ENCODE measurements around the gene R3HCC1L. TPM values are rescaled to one million over a fixed set of nuclear protein-coding genes. Genes with fewer than 3 reads are reported as not detected.

R3HCC1L gene
- total RNA-seq: 1 to 10 TPM; 4.7 to 8.6 (median 5.2) TPM
- 1 to 10 TPM; 4.0 to 7.9 TPM for polyA plus RNA-seq
- long read RNA-seq, donor 1, partial matches to known transcripts: 2 of 8 reads
- long read RNA-seq, donor 1, other reads (novel, unspliced or antisense): 6 of 8 reads
- long read RNA-seq, donor 2, partial matches to known transcripts: 5 of 10 reads
- long read RNA-seq, donor 2, other reads (novel, unspliced or antisense): 5 of 10 reads
- long read RNA-seq, donor 3, partial matches to known transcripts: 0 of 7 reads
- long read RNA-seq, donor 3, other reads (novel, unspliced or antisense): 7 of 7 reads

- no peaks in the 10 kb centered on the region for H3K27me3 ChIP-seq
- peak; percentile 90 to 95 (median 93) for DNase-seq
- H3K4me3 ChIP-seq: peak within 1 kb of the TSS; percentile 65 to 100 (median 96)
- peaks cover 0 to 11% (median 0%) of the 10 kb centered on the region in 12 donors for H3K9me3 ChIP-seq
- TF ChIP-seq POLR2A (IDR thresholded peaks at IDR 0.05) (peak in 1 of 2 donors; percentile 78), CTCF (IDR thresholded peaks at IDR 0.05) (peak in 3 of 12 donors; percentile 5 to 17 (median 15))
- H3K4me1 ChIP-seq: peaks cover 0 to 52% (median 12%) of the 10 kb centered on the region in 12 donors
- peak; percentile 98 to 99 (median 99) for ATAC-seq
- WGBS, 4 donors: 0 to 1% (median 1%) methylated on average over 40 to 64 of the region's 64 CpGs
- H3K27ac ChIP-seq: peak within 1 kb of the TSS; percentile 78 to 99 (median 92)
- intact Hi-C loops (cut with DNase I): loop anchor here in 1 of 10 donors (5.0 kb wide), 1 partner anchor 87 kb away; no protein-coding TSS in a partner anchor
- no peaks in the 10 kb centered on the region for H3K36me3 ChIP-seq
Measured at GRCh38 chr10:98134431-98135221, at the start of gene R3HCC1L. Gene R3HCC1L, plus strand, starts transcription at chr10:98134657. Its CDS starts 73,458 bp downstream, at chr10:98208115.

- intact Hi-C loops (cut with DNase I): no loop called here
Measured at GRCh38 chr10:98085238-98085637, 49.2 kb upstream of the R3HCC1L start.

GRCh38 chr10:98086837-98087708 lies 47.4 kb upstream of the R3HCC1L start:
- H3K36me3 ChIP-seq: no peaks in the 10 kb centered on the region
- DNase-seq (no peak), ATAC-seq (no peak)
- no peak overlapping the region for H3K27ac ChIP-seq
- intact Hi-C loops (cut with DNase I): no loop called here
- WGBS, 4 donors: 59 to 71% (median 63%) methylated on average over 14 of the region's 14 CpGs
- TF ChIP-seq CTCF (IDR thresholded peaks at IDR 0.05): no peak
- TF ChIP-seq POLR2A (IDR thresholded peaks at IDR 0.05): no peak
- H3K4me1 ChIP-seq: peaks cover 0 to 10% (median 0%) of the 10 kb centered on the region in 12 donors
- H3K9me3 ChIP-seq: no peaks in the 10 kb centered on the region
- H3K4me3 ChIP-seq: no peak overlapping the region
- H3K27me3 ChIP-seq: peaks cover 0 to 10% (median 0%) of the 10 kb centered on the region in 9 donors

More at GRCh38 chr10:98085238-98085637, 49.2 kb upstream of the R3HCC1L start:
- TF ChIP-seq CTCF (IDR thresholded peaks at IDR 0.05) (no peak), POLR2A (IDR thresholded peaks at IDR 0.05) (no peak)
- Histone ChIP-seq H3K4me3 (no peak overlapping the region), H3K27ac (no peak overlapping the region), H3K27me3 (peaks cover 0 to 10% (median 0%) of the 10 kb centered on the region in 9 donors), H3K9me3 (no peaks in the 10 kb centered on the region), H3K4me1 (peaks cover 0 to 10% (median 0%) of the 10 kb centered on the region in 12 donors), H3K36me3 (no peaks in the 10 kb centered on the region)
- DNase-seq: no peak
- no peak for ATAC-seq
- WGBS, 4 donors: 77 to 83% (median 82%) methylated on average over 4 of the region's 4 CpGs
